GM18517 (cell line): ENCODE data around the gene KCNAB1.

Experiments used
- ATAC-seq: cut with Tn5 transposase; IDR thresholded peaks from one replicate; pipeline ENCODE4 v1.9.1; 2021; ENCODE audit warnings: mild to moderate bottlenecking, moderate library complexity; ENCODE audit not compliant: unreplicated experiment

The KCNAB1 gene

GRCh38 chr3:156483002-156483401, 362.6 kb downstream of the KCNAB1 start:
- ATAC-seq: no peak

- ATAC-seq: peak; percentile 90
These were observed 363.0 kb downstream of the KCNAB1 start for GRCh38 chr3:156483426-156483825.

- ATAC-seq: peak; percentile 83
These were observed 363.8 kb downstream of the KCNAB1 start for GRCh38 chr3:156483961-156484787.

- no peak for ATAC-seq
These were observed 368.4 kb downstream of the KCNAB1 start for GRCh38 chr3:156488767-156489166.

- ATAC-seq: peak; percentile 45
These were observed 369.1 kb downstream of the KCNAB1 start for GRCh38 chr3:156489462-156489911.

GRCh38 chr3:156491192-156491591, 370.8 kb downstream of the KCNAB1 start:
- ATAC-seq: no peak

- no peak for ATAC-seq
These were observed 372.5 kb downstream of the KCNAB1 start for GRCh38 chr3:156492801-156493261.

GRCh38 chr3:156493887-156494286, 373.5 kb downstream of the KCNAB1 start:
- ATAC-seq: no peak

- no peak for ATAC-seq
These were observed 375.4 kb downstream of the KCNAB1 start for GRCh38 chr3:156495816-156496215.

- ATAC-seq: no peak
These were observed 376.9 kb downstream of the KCNAB1 start for GRCh38 chr3:156497326-156497725.

GRCh38 chr3:156498307-156498706, 377.9 kb downstream of the KCNAB1 start:
- ATAC-seq: no peak

- no peak for ATAC-seq
These were observed 386.9 kb downstream of the KCNAB1 start for GRCh38 chr3:156507285-156507684.

GRCh38 chr3:156509189-156510174, 389.1 kb downstream of the KCNAB1 start:
- ATAC-seq: peak; percentile 89

- no peak for ATAC-seq
These were observed 391.8 kb downstream of the KCNAB1 start for GRCh38 chr3:156511987-156512677.

- no peak for ATAC-seq
These were observed 393.2 kb downstream of the KCNAB1 start for GRCh38 chr3:156513619-156514018.

GRCh38 chr3:156516284-156516683, 395.9 kb downstream of the KCNAB1 start:
- no peak for ATAC-seq

GRCh38 chr3:156516961-156517360, 396.6 kb downstream of the KCNAB1 start:
- no peak for ATAC-seq

- no peak for ATAC-seq
These were observed 398.3 kb downstream of the KCNAB1 start for GRCh38 chr3:156518726-156519125.

GRCh38 chr3:156519758-156520162, 399.4 kb downstream of the KCNAB1 start:
- ATAC-seq: peak; percentile 79

- ATAC-seq: no peak
These were observed 402.3 kb downstream of the KCNAB1 start for GRCh38 chr3:156522673-156523072.

- no peak for ATAC-seq
These were observed 405.4 kb downstream of the KCNAB1 start for GRCh38 chr3:156525808-156526207.
